HepG2 (cell line): Measurements from ENCODE around the gene KLF11. TPM values are rescaled to one million over a fixed set of nuclear protein-coding genes. Genes with fewer than 3 reads are reported as not detected.

Source experiments
- CENPBD1 ChIP-seq: sonication (generic); formaldehyde crosslinking; IDR thresholded peaks from 2 replicates; pipeline ENCODE4 v1.8.0; 2022; ENCODE audit warnings: missing genetic modification reagents, low read depth, mild to moderate bottlenecking, borderline replicate concordance
- CREB1 ChIP-seq, 2 experiments: fragments of 450-650 bp in 1 of 2; IDR thresholded peaks; 2 replicates each; pipeline ENCODE4 v1.6.1; 2016 to 2017; ENCODE audit warnings: control low read depth in 1 of 2, mild to moderate bottlenecking in 1 of 2, missing compliant biosample characterization in 1 of 2, missing genetic modification characterization in 1 of 2
- EHMT2 ChIP-seq: fragments of 200-600 bp; sonication (generic); IDR thresholded peaks from 2 replicates; pipeline ENCODE4 v1.7.0; 2017; ENCODE audit warnings: antibody characterized with exemption, low read depth, low read length, borderline replicate concordance
- ELK4 ChIP-seq: sonication (generic); formaldehyde crosslinking; IDR thresholded peaks from 2 replicates; pipeline ENCODE4 v1.9.0; 2021; ENCODE audit warnings: missing genetic modification reagents, borderline replicate concordance
- HDAC1 ChIP-seq: sonication (generic); formaldehyde crosslinking; IDR thresholded peaks from 2 replicates; pipeline ENCODE4 v1.5.1; 2020; ENCODE audit warnings: mild to moderate bottlenecking, missing genetic modification reagents
- HIC2 ChIP-seq: sonication (generic); formaldehyde crosslinking; IDR thresholded peaks from 2 replicates; pipeline ENCODE4 v1.9.0; 2022; ENCODE audit warnings: low read depth, missing genetic modification reagents
- IRF2 ChIP-seq: IDR thresholded peaks from 2 replicates; pipeline ENCODE4 v1.6.1; 2018; ENCODE audit warnings: missing genetic modification reagents, missing compliant biosample characterization
- KDM6A ChIP-seq: IDR thresholded peaks from 2 replicates; pipeline ENCODE4 v1.6.1; 2016; ENCODE audit warnings: low read depth
- KLF6 ChIP-seq: IDR thresholded peaks from 2 replicates; pipeline ENCODE4 v1.8.0; 2016; ENCODE audit warnings: missing biosample characterization, missing genetic modification reagents
- KMT2A ChIP-seq: sonication (generic); formaldehyde crosslinking; IDR thresholded peaks from 2 replicates; pipeline ENCODE4 v1.4.0; 2020; ENCODE audit warnings: missing genetic modification reagents
- NCOA1 ChIP-seq: sonication (generic); formaldehyde crosslinking; IDR thresholded peaks from 2 replicates; pipeline ENCODE4 v1.9.0; 2021; ENCODE audit warnings: missing genetic modification reagents
- NR2F6 ChIP-seq, 2 experiments: IDR thresholded peaks; 2 replicates each; pipeline ENCODE4 v1.6.1; 2016; ENCODE audit warnings: antibody characterized with exemption in 1 of 2, mild to moderate bottlenecking in 1 of 2
- POLR2AphosphoS5 ChIP-seq: IDR thresholded peaks from 2 replicates; pipeline ENCODE4 v1.6.1; 2012; ENCODE audit warnings: low read depth, low read length
- SATB2 ChIP-seq: sonication (generic); formaldehyde crosslinking; IDR thresholded peaks from 2 replicates; pipeline ENCODE4 v1.5.0; 2020; ENCODE audit warnings: missing genetic modification reagents
- SIX1 ChIP-seq: sonication (generic); formaldehyde crosslinking; IDR thresholded peaks from 2 replicates; pipeline ENCODE4 v1.4.0; 2020; ENCODE audit warnings: missing genetic modification reagents, borderline replicate concordance
- SNRNP70 ChIP-seq: fragments of 200-400 bp; formaldehyde crosslinking; IDR thresholded peaks from 2 replicates; pipeline ENCODE4 v1.6.1; 2017; ENCODE audit warnings: mild to moderate bottlenecking, low read depth, low read length, moderate library complexity
- SRSF1 ChIP-seq: fragments of 200-400 bp; formaldehyde crosslinking; optimal IDR thresholded peaks from 2 replicates; pipeline ENCODE3; 2017; ENCODE audit warnings: mild to moderate bottlenecking, low read depth, low read length, moderate library complexity
- SSRP1 ChIP-seq: IDR thresholded peaks from 2 replicates; pipeline ENCODE4 v1.6.1; 2016; ENCODE audit warnings: control low read depth
- TBL1XR1 ChIP-seq: fragments of 150-350 bp; IDR thresholded peaks from 2 replicates; pipeline ENCODE4 v1.6.1; 2014; ENCODE audit warnings: borderline replicate concordance, low read length; ENCODE audit not compliant: partially characterized antibody
- TRIM24 ChIP-seq: sonication (generic); formaldehyde crosslinking; IDR thresholded peaks from 2 replicates; pipeline ENCODE4 v1.8.0; 2022; ENCODE audit warnings: mild to moderate bottlenecking, missing genetic modification reagents
- ZBTB7A ChIP-seq: sonication (generic); formaldehyde crosslinking; IDR thresholded peaks from 2 replicates; pipeline ENCODE4 v1.8.0; 2022; ENCODE audit warnings: mild to moderate bottlenecking, missing genetic modification reagents
- ZFX ChIP-seq: sonication (generic); formaldehyde crosslinking; IDR thresholded peaks from 2 replicates; pipeline ENCODE4 v1.4.0; 2020; ENCODE audit warnings: mild to moderate bottlenecking, low read depth, missing genetic modification reagents, moderate library complexity
- ZNF10 ChIP-seq: sonication (generic); formaldehyde crosslinking; IDR thresholded peaks from 2 replicates; pipeline ENCODE4 v1.4.0; 2020; ENCODE audit warnings: mild to moderate bottlenecking, low read depth, missing genetic modification reagents, borderline replicate concordance
- ZNF576 ChIP-seq: sonication (generic); formaldehyde crosslinking; IDR thresholded peaks from 2 replicates; pipeline ENCODE4 v1.4.0; 2020; ENCODE audit warnings: mild to moderate bottlenecking, missing genetic modification reagents
- ZNF670 ChIP-seq: sonication (generic); formaldehyde crosslinking; IDR thresholded peaks from 2 replicates; pipeline ENCODE4 v1.8.0; 2022; ENCODE audit warnings: mild to moderate bottlenecking, missing genetic modification reagents, borderline replicate concordance
- ZNF768 ChIP-seq: sonication (generic); formaldehyde crosslinking; IDR thresholded peaks from 2 replicates; pipeline ENCODE4 v1.4.0; 2020; ENCODE audit warnings: missing genetic modification reagents
- ZSCAN22 ChIP-seq: sonication (generic); formaldehyde crosslinking; IDR thresholded peaks from 2 replicates; pipeline ENCODE4 v1.4.0; 2020; ENCODE audit warnings: mild to moderate bottlenecking, missing genetic modification reagents
- ZSCAN31 ChIP-seq: sonication (generic); formaldehyde crosslinking; IDR thresholded peaks from 2 replicates; pipeline ENCODE4 v1.5.0; 2020; ENCODE audit warnings: low read depth, mild to moderate bottlenecking, missing genetic modification reagents
- polyA plus RNA-seq, 8 experiments: library from polyadenylated mRNA; depleted of rRNA in 3 of 8; stranded (reverse) in 7 of 8; unstranded in 1 of 8; fragments of >200 nt; fragmentation: Illumina TruSeq in 4 of 8; extraction: Trizol in 4 of 8; gene quantifications; 2 replicates each; pipeline versions ENCODE4 v1.2.1 to v1.2.3, GENCODE V29; 2011 to 2016; ENCODE audit warnings: low read depth in 4 of 8, missing spikeins in 1 of 8, mixed read lengths in 1 of 8; ENCODE audit not compliant: insufficient read depth in 1 of 8
- total RNA-seq, 5 experiments: library from RNA; depleted of rRNA; stranded (reverse); fragments of >200 nt; fragmentation: Illumina TruSeq; extraction: Trizol; gene quantifications; 2 replicates each; pipeline ENCODE4 v1.2.3, GENCODE V29; 2016; ENCODE audit warnings: low read depth in 1 of 5

The KLF11 gene
- total and polyA plus RNA-seq, 2 of the 13 experiments (the other 11 are each of a cell fraction or from before 2014, with no cell fraction given), result 2.5 to 11.8 TPM

GRCh38 chr2:10042301-10043161 is 819 bp upstream of the KLF11 start (continued):
- no peak for TF ChIP-seq HIC2 (CRISPR knock-in tag)
- no peak for TF ChIP-seq ZNF670 (CRISPR knock-in tag)
- no peak for TF ChIP-seq TBL1XR1
- no peak for TF ChIP-seq TRIM24
- TF ChIP-seq SRSF1, result no peak
- peak; percentile 14; the same call in 1 of the 2 replicates for TF ChIP-seq KMT2A (CRISPR knock-in tag)
- no peak for TF ChIP-seq POLR2AphosphoS5
- TF ChIP-seq SNRNP70, result no peak
- no peak for TF ChIP-seq ZSCAN22
- TF ChIP-seq NR2F6 (IDR thresholded peaks at IDR 0.05), result peak; percentile 33; the same call in 1 of the 2 replicates
- peak; percentile 71 for TF ChIP-seq NR2F6 (CRISPR knock-in tag; IDR thresholded peaks at IDR 0.05)
- TF ChIP-seq ZNF768 (CRISPR knock-in tag), result 0 out of 2 replicates have a peak, but pooled peaks have one; percentile 49
- no peak for TF ChIP-seq ZFX
- no peak for TF ChIP-seq CENPBD1
- 0 out of 2 replicates have a peak, but pooled peaks have one; percentile 1 for TF ChIP-seq ZNF576
- no peak for TF ChIP-seq ZBTB7A (CRISPR knock-in tag)
- TF ChIP-seq KLF6 (CRISPR knock-in tag), result no peak
- TF ChIP-seq SATB2 (CRISPR knock-in tag), result no peak
- TF ChIP-seq EHMT2, result no peak
- 0 out of 2 replicates have a peak, but pooled peaks have one; percentile 4 for TF ChIP-seq IRF2
- no peak for TF ChIP-seq SIX1 (CRISPR knock-in tag)
- no peak for TF ChIP-seq CREB1 (IDR thresholded peaks at IDR 0.05)
- no peak for TF ChIP-seq CREB1 (CRISPR knock-in tag; IDR thresholded peaks at IDR 0.05)
- TF ChIP-seq ZNF10 (CRISPR knock-in tag), result no peak
- TF ChIP-seq NCOA1 (CRISPR knock-in tag), result no peak
- no peak for TF ChIP-seq ELK4
- no peak for TF ChIP-seq SSRP1
- no peak for TF ChIP-seq KDM6A (CRISPR knock-in tag)
- no peak; the same call in 1 of the 2 replicates for TF ChIP-seq ZSCAN31 (CRISPR knock-in tag)
- TF ChIP-seq HDAC1, result no peak; the same call in 1 of the 2 replicates
